ENCODE data around the gene AFMID. TPM values are rescaled to one million over a fixed set of nuclear protein-coding genes. Genes with fewer than 3 reads are reported as not detected.

Gene AFMID
- polyA plus RNA-seq, 3 donors, result 7.1 to 45.7 (median 14.2) TPM

DNA sequence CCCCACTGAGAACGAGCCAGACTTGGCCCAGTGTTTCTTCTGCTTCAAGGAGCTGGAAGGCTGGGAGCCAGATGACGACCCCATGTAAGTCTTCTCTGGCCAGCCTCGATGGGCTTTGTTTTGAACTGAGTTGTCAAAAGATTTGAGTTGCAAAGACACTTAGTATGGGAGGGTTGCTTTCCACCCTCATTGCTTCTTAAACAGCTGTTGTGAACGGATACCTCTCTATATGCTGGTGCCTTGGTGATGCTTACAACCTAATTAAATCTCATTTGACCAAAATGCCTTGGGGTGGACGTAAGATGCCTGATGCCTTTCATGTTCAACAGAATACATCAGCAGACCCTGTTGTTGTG lies 27.5 kb downstream of the AFMID start:
- Histone ChIP-seq H3K9me3 (replicated peaks in 1 of 2; ENCODE audit: control insufficient read depth in 1 of 2, insufficient read depth in 1 of 2, low read length in 2 of 2) (no peaks in the 10 kb centered on the region), H3K4me3 (replicated peaks in 1 of 3; ENCODE audit: low read depth in 2 of 3, low read length in 3 of 3) (peak overlapping the region in 2 of 3 experiments; percentile 68 to 80), H4K20me1 (ENCODE audit: insufficient read depth, low read length) (no peaks in the 10 kb centered on the region), H3K79me2 (ENCODE audit: insufficient read depth, low read length) (peaks cover 47% of the 10 kb centered on the region), H2AFZ (ENCODE audit: insufficient read depth, low read depth, low read length, poor library complexity, severe bottlenecking) (peak overlapping the region; percentile 85), H3K9ac (ENCODE audit: insufficient read depth, low read length, poor library complexity, severe bottlenecking) (no peak overlapping the region), H3K4me1 (ENCODE audit: control insufficient read depth in 1 of 2, insufficient read depth in 2 of 2, low read length in 2 of 2) (peaks cover 13 to 23% of the 10 kb centered on the region in 2 donors), H3K36me3 (replicated peaks in 1 of 2; ENCODE audit: control insufficient read depth in 1 of 2, insufficient read depth in 2 of 2, low read length in 2 of 2) (peaks cover 5 to 21% of the 10 kb centered on the region in 2 donors), H3K27me3 (ENCODE audit: control insufficient read depth in 2 of 2, insufficient read depth in 2 of 2, low read length in 2 of 2) (no peaks in the 10 kb centered on the region), H3K27ac (ENCODE audit: low read depth in 1 of 2, low read length in 2 of 2) (no peak overlapping the region), H3K4me2 (replicated peaks; ENCODE audit: extremely low read depth, low read length, poor library complexity, severe bottlenecking) (peak overlapping the region; percentile 97)
- Mint-ChIP-seq H3K27me3 (ENCODE audit: low read depth in 3 of 3) (peaks cover 0 to 2% (median 0%) of the 10 kb centered on the region in 3 donors), H3K27ac (peak overlapping the region in 3 of 7 donors; percentile 78 to 89 (median 87)), H3K9me3 (no peaks in the 10 kb centered on the region), H3K4me1 (peaks cover 16% of the 10 kb centered on the region), H3K36me3 (peaks cover 5 to 18% of the 10 kb centered on the region in 2 donors), H3K4me3 (peak overlapping the region; percentile 70 to 78)
- TF ChIP-seq, protein P1, sequence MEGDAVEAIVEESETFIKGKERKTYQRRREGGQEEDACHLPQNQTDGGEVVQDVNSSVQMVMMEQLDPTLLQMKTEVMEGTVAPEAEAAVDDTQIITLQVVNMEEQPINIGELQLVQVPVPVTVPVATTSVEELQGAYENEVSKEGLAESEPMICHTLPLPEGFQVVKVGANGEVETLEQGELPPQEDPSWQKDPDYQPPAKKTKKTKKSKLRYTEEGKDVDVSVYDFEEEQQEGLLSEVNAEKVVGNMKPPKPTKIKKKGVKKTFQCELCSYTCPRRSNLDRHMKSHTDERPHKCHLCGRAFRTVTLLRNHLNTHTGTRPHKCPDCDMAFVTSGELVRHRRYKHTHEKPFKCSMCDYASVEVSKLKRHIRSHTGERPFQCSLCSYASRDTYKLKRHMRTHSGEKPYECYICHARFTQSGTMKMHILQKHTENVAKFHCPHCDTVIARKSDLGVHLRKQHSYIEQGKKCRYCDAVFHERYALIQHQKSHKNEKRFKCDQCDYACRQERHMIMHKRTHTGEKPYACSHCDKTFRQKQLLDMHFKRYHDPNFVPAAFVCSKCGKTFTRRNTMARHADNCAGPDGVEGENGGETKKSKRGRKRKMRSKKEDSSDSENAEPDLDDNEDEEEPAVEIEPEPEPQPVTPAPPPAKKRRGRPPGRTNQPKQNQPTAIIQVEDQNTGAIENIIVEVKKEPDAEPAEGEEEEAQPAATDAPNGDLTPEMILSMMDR (IDR thresholded peaks at IDR 0.05), result no peak
- WGBS (ENCODE audit: insufficient coverage), result 0% methylated on average over 1 of the region's 5 CpGs
- intact Hi-C loops (cut with micrococcal nuclease), result loop anchor here (2.0 to 5.0 kb wide), 2 partner anchors 16 to 38 kb away; no protein-coding TSS in a partner anchor
- DNase-seq, result no peak

DNA sequence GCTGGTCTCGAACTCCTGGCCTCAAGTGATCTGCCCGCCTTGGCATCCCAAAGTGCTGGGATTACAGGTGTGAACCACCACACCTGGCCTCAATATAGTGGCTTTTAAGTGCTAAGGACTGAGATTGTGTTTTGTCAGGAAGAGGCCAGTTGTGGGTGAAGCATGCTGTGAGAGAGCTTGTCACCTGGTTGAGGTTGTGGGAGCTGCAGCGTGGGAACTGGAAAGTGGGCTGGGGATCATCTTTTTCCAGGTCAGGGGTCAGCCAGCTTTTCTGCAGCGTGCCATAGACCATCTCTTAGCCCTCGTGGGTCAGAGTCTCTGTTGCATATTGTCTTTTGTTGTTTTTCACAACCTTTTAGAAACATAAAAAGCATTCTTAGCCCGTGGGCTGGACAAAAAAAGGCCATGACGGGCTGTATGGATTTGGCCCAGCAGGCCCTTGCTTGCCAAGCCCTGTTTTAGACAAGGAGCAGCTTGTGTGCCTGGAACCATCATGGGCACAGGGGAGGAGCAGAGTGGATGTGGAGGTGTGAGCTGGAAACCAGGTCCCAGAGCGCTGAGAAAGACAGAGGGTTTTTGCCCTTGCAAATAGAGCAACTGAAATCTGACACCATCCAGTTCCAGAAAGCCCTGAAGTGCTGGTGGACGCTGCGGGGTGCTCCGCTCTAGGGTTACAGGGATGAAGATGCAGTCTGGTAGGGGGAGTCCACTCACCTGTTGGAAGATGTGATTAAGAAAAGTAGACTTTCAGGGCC lies 32.4 kb downstream of the AFMID start:
- Histone ChIP-seq H3K9ac (ENCODE audit: insufficient read depth, low read length, poor library complexity, severe bottlenecking) (no peak overlapping the region), H3K36me3 (replicated peaks in 1 of 2; ENCODE audit: control insufficient read depth in 1 of 2, insufficient read depth in 2 of 2, low read length in 2 of 2) (peaks cover 31 to 66% of the 10 kb centered on the region in 2 donors), H3K9me3 (replicated peaks in 1 of 2; ENCODE audit: control insufficient read depth in 1 of 2, insufficient read depth in 1 of 2, low read length in 2 of 2) (no peaks in the 10 kb centered on the region), H3K79me2 (ENCODE audit: insufficient read depth, low read length) (peaks cover 51% of the 10 kb centered on the region), H3K4me3 (replicated peaks in 1 of 3; ENCODE audit: low read depth in 2 of 3, low read length in 3 of 3) (no peak overlapping the region), H3K27ac (ENCODE audit: low read depth in 1 of 2, low read length in 2 of 2) (no peak overlapping the region), H2AFZ (ENCODE audit: insufficient read depth, low read depth, low read length, poor library complexity, severe bottlenecking) (no peak overlapping the region), H3K4me2 (replicated peaks; ENCODE audit: extremely low read depth, low read length, poor library complexity, severe bottlenecking) (no peak overlapping the region), H4K20me1 (ENCODE audit: insufficient read depth, low read length) (no peaks in the 10 kb centered on the region), H3K27me3 (ENCODE audit: control insufficient read depth in 2 of 2, insufficient read depth in 2 of 2, low read length in 2 of 2) (no peaks in the 10 kb centered on the region), H3K4me1 (ENCODE audit: control insufficient read depth in 1 of 2, insufficient read depth in 2 of 2, low read length in 2 of 2) (peaks cover 6 to 14% of the 10 kb centered on the region in 2 donors)
- TF ChIP-seq, protein P1 (IDR thresholded peaks at IDR 0.05), result no peak
- H3K27ac Mint-ChIP-seq, result peak overlapping the region in 4 of 7 donors; percentile 14 to 70 (median 43)
- no peaks in the 10 kb centered on the region for H3K27me3 Mint-ChIP-seq (ENCODE audit: low read depth in 3 of 3)
- 97% methylated on average over 10 of the region's 11 CpGs for WGBS (ENCODE audit: insufficient coverage)
- H3K36me3 Mint-ChIP-seq, result peaks cover 35 to 65% of the 10 kb centered on the region in 2 donors
- no peak for DNase-seq
- H3K4me3 Mint-ChIP-seq, result no peak overlapping the region
- H3K9me3 Mint-ChIP-seq, result no peaks in the 10 kb centered on the region
- peaks cover 12% of the 10 kb centered on the region for H3K4me1 Mint-ChIP-seq
- intact Hi-C loops (cut with micrococcal nuclease), result no loop called here
